ELR (cell line): ENCODE results near the gene IRF1.
"Not testable (repeated sequence)": the region's sequence is repeated elsewhere in the genome, so short reads cannot be mapped to it uniquely, and the experiment has no call there.

Source experiments
- DNase-seq: peaks from one replicate; pipeline ENCODE4 v3.0.0-alpha.2; 2015; ENCODE audit warnings: low read depth

IRF1 gene

DNA sequence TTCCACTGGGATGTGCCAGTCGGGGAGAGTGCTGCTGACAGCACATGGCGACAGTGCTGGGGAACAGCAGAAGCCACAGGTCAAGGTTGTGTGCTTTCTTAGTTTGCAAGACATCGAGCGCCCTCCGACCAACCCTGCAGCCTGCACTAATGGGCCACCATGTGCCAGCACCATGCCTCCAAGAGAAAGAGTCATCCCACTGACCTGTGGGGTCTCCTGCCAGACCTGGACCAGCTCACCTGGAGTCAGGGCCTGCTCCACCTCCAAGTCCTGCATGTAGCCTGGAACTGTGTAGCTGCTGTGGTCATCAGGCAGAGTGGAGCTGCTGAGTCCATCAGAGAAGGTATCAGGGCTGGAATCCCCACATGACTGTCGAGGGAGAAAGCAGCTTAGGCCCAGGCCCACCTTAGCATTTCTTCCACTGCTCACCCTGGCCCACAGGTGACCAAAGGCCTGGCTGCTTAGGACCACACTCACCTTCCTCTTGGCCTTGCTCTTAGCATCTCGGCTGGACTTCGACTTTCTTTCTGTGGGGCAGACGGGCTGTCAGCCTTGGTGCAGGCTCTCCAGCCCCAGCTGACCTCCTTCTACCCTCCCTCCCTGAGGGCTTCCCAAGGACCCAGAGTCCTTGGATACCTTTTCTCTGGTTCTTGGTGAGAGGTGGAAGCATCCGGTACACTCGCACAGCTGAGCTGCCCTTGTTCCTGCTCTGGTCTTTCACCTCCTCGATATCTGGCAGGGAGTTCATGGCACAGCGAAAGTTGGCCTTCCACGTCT lies 4.1 kb downstream of the IRF1 start:
- no peak for DNase-seq

DNA sequence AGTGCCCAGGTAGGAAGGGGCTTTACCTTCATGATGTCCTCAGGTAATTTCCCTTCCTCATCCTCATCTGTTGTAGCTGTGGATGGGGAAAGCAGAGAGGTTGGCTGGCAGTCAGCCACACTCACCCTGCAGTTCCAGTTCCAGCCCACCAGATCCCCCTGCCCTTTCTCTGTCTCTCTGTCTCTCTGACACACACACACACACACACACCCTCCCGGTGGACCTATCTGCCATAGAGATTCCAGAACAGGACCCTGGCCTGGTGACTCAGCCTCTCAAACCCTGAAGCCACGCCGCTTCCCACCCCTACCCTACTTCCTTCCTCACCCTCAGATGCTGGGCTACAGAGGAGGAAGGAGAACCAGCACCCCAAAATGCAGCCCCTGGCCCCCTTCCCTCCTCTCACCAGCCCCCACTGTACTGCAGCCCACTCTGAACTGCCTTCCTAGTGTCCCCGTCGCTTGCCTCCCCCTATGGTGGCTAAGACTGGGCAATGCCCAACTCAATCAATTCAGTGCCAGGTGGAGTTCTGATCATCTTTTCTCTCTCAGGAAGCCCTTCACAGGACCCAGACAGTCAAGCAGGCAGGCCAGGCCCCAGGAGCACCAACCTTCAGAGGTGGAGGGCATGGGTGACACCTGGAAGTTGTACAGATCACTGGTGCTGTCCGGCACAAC lies 4.8 kb downstream of the IRF1 start:
- no peak for DNase-seq

DNA sequence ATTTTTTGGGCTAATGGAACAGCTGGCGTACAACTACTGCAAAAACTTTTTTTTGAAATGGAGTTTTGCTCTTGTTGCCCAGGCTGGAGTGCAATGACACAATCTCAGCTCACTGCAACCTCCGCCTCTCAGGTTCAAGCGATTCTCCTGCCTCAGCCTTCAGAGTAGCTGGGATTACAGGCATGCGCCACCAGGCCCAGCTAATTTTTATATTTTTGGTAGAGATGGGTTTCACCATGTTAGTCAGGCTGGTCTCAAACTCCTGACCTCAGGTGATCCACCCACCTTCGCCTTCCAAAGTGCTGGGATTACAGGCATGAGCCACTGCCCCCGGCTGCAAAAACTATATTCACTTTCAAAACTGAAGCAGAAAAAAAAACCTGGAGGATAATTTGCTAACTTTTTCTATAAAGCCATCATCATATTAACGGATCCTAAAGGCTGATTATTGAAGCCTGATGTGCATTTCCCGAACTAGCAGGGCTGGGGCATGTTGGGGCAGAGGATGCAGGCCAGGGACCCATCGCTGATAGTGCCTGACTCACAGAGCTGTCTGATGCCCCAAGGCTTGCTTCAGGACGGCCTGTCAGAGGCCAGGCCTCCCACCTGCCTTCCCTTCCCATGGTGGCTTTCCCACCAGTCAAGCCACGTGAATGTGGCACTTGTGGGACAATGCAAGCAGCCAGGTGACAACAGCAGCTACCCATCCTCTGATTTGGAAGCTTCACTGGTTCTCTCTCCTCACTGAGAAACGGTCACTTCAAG lies 5.5 kb downstream of the IRF1 start:
- not testable (repeated sequence) for DNase-seq

GRCh38 chr5:132484391-132484725 lies 6.2 kb downstream of the IRF1 start:
- no peak for DNase-seq

- no peak for DNase-seq
These were observed 6.7 kb downstream of the IRF1 start for GRCh38 chr5:132483661-132484390.

GRCh38 chr5:132483101-132483500 lies 7.5 kb downstream of the IRF1 start:
- DNase-seq = no peak

DNA sequence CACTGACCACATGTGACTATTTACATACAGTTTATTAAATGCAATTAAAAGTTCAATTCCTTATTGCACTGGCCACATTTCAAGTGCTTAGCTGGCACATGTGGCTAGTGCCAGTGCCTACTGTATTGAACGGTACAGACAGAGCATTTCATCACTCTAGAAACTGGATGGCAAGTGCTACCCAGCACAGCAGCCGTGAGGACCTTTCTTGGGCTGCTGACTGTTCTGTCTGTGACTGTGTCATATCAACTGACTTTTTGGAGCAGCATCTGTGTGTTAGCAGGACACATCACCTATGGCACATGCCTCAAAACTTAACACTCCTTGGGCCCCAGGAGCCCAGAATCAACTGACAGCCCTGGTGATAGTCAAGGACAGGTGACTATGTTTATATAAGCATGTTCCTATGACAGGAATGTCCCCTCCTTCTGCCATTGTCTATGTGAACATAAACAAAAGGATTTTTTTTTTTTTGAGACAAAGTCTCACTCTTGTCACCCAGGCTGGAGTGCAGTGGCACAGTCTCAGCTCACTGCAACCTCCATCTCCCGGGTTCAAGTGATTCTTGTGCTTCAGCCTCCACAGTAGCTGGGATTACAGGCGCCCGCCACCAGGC lies 8.9 kb downstream of the IRF1 start:
- no peak for DNase-seq

DNA sequence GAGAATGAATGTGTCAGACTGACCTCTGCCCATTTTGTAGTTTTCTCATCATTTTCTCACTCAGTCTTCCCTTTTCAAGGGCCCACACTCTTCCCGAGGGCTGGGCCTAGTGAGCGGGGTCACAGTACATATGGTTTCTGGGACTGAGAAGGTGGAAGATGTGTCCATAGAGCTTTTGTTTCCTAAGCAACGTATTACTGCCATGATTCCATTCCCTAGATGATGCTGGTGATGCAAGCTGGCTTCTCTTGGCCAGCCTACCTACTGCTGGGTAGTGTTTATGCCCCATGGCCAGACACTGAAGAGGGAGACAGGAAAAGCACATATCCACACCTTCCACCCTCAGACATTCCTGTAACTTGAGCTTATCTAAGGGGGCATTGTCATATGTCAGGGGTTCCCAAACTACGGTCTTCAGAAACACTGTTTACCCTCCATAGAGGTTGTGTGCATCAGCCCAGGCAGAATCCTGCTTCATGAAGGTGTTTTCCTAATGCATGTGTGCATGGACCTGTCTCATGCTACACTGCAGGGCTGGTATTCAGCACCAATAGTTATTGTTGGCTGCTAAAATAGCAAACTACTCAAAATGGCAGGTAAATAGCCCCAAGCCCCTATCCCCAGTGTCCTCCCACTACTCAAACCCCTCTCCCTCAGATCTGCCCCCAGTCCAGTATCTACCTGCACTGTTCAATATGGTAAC lies 9.5 kb downstream of the IRF1 start:
- no peak for DNase-seq

DNA sequence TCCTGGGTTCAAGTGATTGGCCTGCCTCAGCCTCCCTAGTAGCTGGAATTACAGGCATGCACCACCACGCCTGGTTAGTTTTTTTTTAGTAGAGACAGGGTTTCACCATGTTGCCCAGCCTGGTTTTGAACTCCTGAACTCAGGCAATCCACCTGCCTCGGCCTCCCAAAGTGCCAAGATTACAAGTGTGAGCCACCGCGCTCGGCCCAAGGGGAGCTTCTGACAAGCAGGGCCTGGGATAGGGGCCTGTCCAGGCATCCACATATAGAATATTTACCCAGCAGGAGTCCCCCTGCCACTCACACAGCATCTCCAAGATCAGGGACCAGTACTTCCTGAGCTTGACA lies 10.1 kb downstream of the IRF1 start:
- no peak for DNase-seq

DNA sequence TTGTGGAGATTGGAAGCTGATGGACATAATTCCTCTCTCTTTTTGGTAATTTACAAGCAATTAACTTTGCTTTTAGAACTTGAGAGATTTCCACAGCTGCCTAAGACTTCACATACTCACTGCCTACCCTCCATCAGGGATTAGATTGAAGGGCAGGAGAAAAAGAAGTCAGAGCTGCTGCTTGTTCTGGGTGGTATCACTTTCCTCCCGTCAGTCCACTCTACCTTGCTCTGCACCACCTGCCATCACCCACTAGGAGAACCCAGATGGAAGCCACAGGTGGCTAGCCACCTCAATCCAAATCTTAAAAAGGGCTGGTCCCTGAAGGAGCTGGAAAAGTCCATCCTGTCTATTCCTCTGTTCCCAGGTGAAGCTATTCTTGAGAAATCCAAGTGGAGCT lies 10.5 kb downstream of the IRF1 start:
- no peak for DNase-seq

DNA sequence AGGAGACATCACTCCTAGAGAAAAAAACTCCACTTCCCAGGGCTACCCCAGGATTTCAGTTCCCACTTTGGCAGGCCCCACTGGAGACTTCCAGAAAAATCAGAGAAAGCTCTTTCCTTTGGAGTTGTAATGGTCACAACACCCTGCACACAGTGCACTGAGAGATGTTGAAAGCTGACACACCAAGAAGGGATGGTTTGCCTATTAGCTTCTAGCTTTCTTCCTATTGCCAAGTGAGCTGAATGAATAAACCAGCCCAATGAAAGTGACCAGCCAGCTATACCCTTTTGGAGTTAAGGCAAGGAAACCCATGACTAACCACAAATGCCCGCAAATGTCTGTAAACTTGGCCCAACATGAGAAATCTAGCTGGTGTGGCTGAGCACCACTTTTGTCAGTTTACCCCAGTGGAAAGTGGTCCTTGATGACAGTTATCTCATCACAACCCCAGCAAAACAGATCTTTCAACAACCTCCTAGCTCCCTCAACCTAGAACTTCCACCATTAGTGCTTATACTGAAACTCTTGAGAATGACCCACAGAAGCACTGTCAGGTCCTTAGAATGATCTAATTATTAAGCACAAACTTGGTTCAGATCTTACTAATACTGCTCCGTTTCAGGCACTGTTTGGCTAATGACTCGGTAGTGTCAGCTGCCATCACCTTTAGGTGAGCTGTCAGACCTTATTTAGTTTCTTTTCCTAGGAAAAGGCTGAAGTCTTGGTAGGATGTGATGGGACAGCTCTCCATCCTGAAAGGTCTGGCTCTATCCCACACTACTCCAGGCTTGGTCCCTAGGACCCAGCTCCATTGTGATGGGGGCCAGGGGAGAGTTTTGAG lies 11.2 kb downstream of the IRF1 start:
- DNase-seq = no peak

- DNase-seq = no peak
These were observed 12.2 kb downstream of the IRF1 start for GRCh38 chr5:132478366-132478871.

DNA sequence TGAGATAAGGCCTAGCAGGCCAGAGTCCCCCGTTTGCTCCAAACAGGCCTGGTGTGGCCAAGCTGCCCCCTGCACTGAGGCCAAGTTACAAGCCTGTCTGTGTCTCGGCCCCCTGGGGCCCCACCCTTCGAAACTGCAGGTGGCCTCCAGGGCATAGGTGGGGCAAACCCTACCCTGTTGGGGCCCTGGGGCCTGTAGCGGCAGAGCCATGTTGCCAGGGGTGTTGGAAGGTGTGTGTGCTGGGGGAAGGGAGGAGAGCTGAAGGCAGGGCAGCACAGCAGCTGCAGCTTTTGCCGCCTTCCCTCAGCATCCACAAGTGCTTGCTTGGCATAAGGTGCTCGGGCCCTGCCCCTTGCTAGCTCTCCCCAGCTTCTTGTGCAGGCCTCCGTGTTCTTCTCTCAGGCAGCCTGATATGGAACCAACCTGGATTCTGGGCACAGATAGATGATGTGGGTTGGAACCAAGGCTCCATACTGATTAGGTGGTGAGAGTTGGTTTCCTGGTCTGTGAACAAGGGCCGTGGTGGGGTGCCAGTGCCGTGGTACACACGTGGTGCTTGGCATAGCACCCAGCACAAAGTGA lies 12.7 kb downstream of the IRF1 start:
- DNase-seq = no peak

GRCh38 chr5:132476876-132477781 lies 13.4 kb downstream of the IRF1 start:
- DNase-seq = no peak

DNA sequence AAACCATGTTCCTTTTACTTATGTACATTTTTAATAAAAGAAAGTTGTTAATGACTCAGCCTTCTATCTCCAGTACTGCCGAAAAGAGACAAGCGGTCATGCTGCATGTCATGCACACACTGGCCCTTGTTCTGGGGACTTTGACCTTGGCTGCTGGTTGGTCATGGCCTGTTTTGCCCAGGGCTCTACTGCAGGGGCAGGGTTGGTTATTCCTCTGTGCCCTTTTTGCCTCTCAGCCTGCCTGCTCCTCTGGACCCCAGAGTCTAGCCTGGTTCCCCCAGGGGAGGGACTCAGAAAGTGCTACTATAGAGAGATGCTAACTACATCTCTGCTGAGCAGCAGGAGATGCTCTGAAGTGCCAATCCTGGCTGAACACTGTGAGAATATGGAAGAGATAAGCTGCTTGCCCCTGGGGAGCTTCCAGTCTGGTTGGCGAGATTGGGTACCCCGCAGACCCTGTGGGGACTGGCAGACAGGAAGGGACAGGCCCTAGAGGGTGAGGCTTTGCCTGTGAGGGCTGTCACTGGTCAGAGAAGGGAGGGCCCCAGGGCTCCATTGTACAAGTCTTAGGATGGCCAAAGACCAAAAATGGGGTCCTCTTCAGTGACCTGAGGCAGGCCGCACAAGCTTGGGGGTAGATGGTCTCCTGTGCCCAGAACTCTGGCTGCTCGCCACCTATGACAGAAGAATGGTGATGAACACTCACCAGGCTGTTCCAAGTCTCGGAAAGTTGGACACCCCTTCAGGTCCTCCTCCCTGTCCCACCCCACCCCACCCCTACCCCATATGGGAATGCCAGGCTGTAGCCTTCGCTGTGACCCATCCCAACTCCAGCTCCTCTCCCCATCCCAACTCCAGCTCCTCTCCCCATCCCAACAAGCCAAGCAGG lies 14.3 kb downstream of the IRF1 start:
- DNase-seq = no peak

- DNase-seq = no peak
These were observed 15.1 kb downstream of the IRF1 start for GRCh38 chr5:132475497-132475882.

DNA sequence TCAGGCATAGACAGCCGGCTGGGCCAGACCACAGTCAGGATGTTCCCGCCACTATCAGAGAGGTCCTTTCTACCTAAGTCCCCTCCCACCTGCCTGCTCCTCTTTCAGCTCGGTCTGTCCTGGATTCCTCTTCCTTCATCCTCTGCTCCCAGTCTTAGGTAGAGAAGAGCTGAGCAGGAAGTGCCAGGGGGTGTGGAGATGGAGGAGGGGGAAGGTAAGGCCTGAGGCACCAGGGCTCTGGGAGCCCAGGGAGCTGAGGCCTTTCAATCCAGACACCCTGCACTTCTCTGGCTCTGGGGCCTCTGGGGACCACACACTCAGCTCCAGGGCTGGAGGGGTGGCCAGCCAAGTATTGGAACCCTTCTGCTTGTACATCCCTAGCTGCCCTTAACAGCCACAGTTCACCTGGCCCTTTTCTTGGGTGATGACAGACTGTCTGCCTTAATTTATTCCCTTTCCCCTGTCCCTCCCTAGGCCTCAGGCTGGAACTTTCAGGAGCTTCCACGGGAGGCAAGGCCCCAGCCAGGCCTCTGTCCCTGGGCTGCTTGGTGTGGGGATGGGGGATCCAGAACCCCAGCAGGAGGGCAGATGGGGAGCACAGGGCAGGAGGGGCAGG lies 15.6 kb downstream of the IRF1 start:
- no peak for DNase-seq
